ENCODE data around the gene BBX.
A peak's percentile ranks its signal among the peaks of the same experiment; 100 is the strongest.

BBX gene

GRCh38 chr3:107522510-107523288, at the start of gene BBX:
Gene BBX, plus strand, starts transcription at chr3:107522962. Its CDS starts 187,499 bp downstream, at chr3:107710461.
- Mint-ChIP-seq H3K9me3 (no peaks in the 10 kb centered on the region), H3K4me3 (peak within 1 kb of the TSS; percentile 96 to 99), H3K27ac (peak within 1 kb of the TSS; percentile 96 to 98), H3K27me3 (no peaks in the 10 kb centered on the region), H3K4me1 (peaks cover 31% of the 10 kb centered on the region)
- peak; percentile 95 to 96 for DNase-seq
- ATAC-seq = peak; percentile 96

GRCh38 chr3:107476462-107476861, 46.3 kb upstream of the BBX start:
- Mint-ChIP-seq H3K9me3 (peaks cover 15 to 32% of the 10 kb centered on the region in 2 donors), H3K27me3 (peaks cover 15% of the 10 kb centered on the region), H3K27ac (no peak overlapping the region), H3K4me1 (no peaks in the 10 kb centered on the region), H3K4me3 (no peak overlapping the region)
- ATAC-seq (no peak), DNase-seq (no peak)

- ATAC-seq (peak; percentile 74), DNase-seq (no peak)
- Mint-ChIP-seq H3K4me1 (no peaks in the 10 kb centered on the region), H3K27ac (no peak overlapping the region), H3K4me3 (no peak overlapping the region), H3K9me3 (no peaks in the 10 kb centered on the region), H3K27me3 (peaks cover 10% of the 10 kb centered on the region)
These were observed 35.3 kb upstream of the BBX start for GRCh38 chr3:107487490-107487889.

GRCh38 chr3:107488942-107489341, 33.8 kb upstream of the BBX start:
- no peak overlapping the region for H3K4me3 Mint-ChIP-seq
- no peaks in the 10 kb centered on the region for H3K4me1 Mint-ChIP-seq
- DNase-seq (no peak), ATAC-seq (no peak)
- no peak overlapping the region for H3K27ac Mint-ChIP-seq
- peaks cover 17% of the 10 kb centered on the region for H3K27me3 Mint-ChIP-seq
- no peaks in the 10 kb centered on the region for H3K9me3 Mint-ChIP-seq

- H3K9me3 Mint-ChIP-seq = no peaks in the 10 kb centered on the region
- H3K4me1 Mint-ChIP-seq = no peaks in the 10 kb centered on the region
- H3K27ac Mint-ChIP-seq = no peak overlapping the region
- H3K4me3 Mint-ChIP-seq = no peak overlapping the region
- H3K27me3 Mint-ChIP-seq = peaks cover 20% of the 10 kb centered on the region
- DNase-seq = no peak
- ATAC-seq = no peak
These were observed 29.6 kb upstream of the BBX start for GRCh38 chr3:107493134-107493533.

GRCh38 chr3:107496855-107497254, 25.9 kb upstream of the BBX start:
- H3K4me1 Mint-ChIP-seq = no peaks in the 10 kb centered on the region
- no peaks in the 10 kb centered on the region for H3K9me3 Mint-ChIP-seq
- no peak for DNase-seq
- H3K27me3 Mint-ChIP-seq = peaks cover 14% of the 10 kb centered on the region
- no peak overlapping the region for H3K27ac Mint-ChIP-seq
- H3K4me3 Mint-ChIP-seq = no peak overlapping the region
- ATAC-seq = no peak

- no peak overlapping the region for H3K4me3 Mint-ChIP-seq
- DNase-seq (no peak), ATAC-seq (no peak)
- no peaks in the 10 kb centered on the region for H3K9me3 Mint-ChIP-seq
- H3K4me1 Mint-ChIP-seq = no peaks in the 10 kb centered on the region
- H3K27me3 Mint-ChIP-seq = peaks cover 5% of the 10 kb centered on the region
- no peak overlapping the region for H3K27ac Mint-ChIP-seq
These were observed 24.1 kb upstream of the BBX start for GRCh38 chr3:107498646-107499045.

- Mint-ChIP-seq H3K9me3 (no peaks in the 10 kb centered on the region), H3K27ac (no peak overlapping the region), H3K4me1 (no peaks in the 10 kb centered on the region), H3K4me3 (no peak overlapping the region), H3K27me3 (peaks cover 2% of the 10 kb centered on the region)
- ATAC-seq = no peak
- DNase-seq = no peak
These were observed 16.3 kb upstream of the BBX start for GRCh38 chr3:107506458-107506857.

- Mint-ChIP-seq H3K9me3 (no peaks in the 10 kb centered on the region), H3K27ac (no peak overlapping the region), H3K4me1 (no peaks in the 10 kb centered on the region), H3K4me3 (no peak overlapping the region), H3K27me3 (peaks cover 13% of the 10 kb centered on the region)
- ATAC-seq (no peak), DNase-seq (no peak)
These were observed 14.4 kb upstream of the BBX start for GRCh38 chr3:107508331-107508730.

- Mint-ChIP-seq H3K27me3 (peaks cover 13% of the 10 kb centered on the region), H3K27ac (no peak overlapping the region), H3K9me3 (no peaks in the 10 kb centered on the region), H3K4me1 (no peaks in the 10 kb centered on the region), H3K4me3 (no peak overlapping the region)
- ATAC-seq = no peak
- DNase-seq = no peak
These were observed 10.7 kb upstream of the BBX start for GRCh38 chr3:107512108-107512507.

- H3K4me1 Mint-ChIP-seq = no peaks in the 10 kb centered on the region
- H3K9me3 Mint-ChIP-seq = no peaks in the 10 kb centered on the region
- no peak overlapping the region for H3K4me3 Mint-ChIP-seq
- DNase-seq = no peak
- H3K27me3 Mint-ChIP-seq = peaks cover 13% of the 10 kb centered on the region
- no peak overlapping the region for H3K27ac Mint-ChIP-seq
- ATAC-seq = no peak
These were observed 8.3 kb upstream of the BBX start for GRCh38 chr3:107514453-107514852.

- H3K9me3 Mint-ChIP-seq = no peaks in the 10 kb centered on the region
- no peak overlapping the region for H3K4me3 Mint-ChIP-seq
- DNase-seq (no peak), ATAC-seq (no peak)
- peaks cover 11% of the 10 kb centered on the region for H3K27me3 Mint-ChIP-seq
- no peaks in the 10 kb centered on the region for H3K4me1 Mint-ChIP-seq
- H3K27ac Mint-ChIP-seq = no peak overlapping the region
These were observed 6.3 kb upstream of the BBX start for GRCh38 chr3:107516475-107516874.

GRCh38 chr3:107520535-107520934, 2.2 kb upstream of the BBX start:
- DNase-seq (no peak), ATAC-seq (no peak)
- Mint-ChIP-seq H3K4me1 (peaks cover 9% of the 10 kb centered on the region), H3K9me3 (no peaks in the 10 kb centered on the region), H3K27ac (no peak overlapping the region), H3K27me3 (no peaks in the 10 kb centered on the region), H3K4me3 (no peak overlapping the region)

GRCh38 chr3:107521469-107522059, 1.2 kb upstream of the BBX start:
- ATAC-seq = no peak
- H3K4me3 Mint-ChIP-seq = no peak overlapping the region
- H3K4me1 Mint-ChIP-seq = peaks cover 20% of the 10 kb centered on the region
- no peaks in the 10 kb centered on the region for H3K27me3 Mint-ChIP-seq
- H3K27ac Mint-ChIP-seq = no peak overlapping the region
- H3K9me3 Mint-ChIP-seq = no peaks in the 10 kb centered on the region
- no peak for DNase-seq

GRCh38 chr3:107523289-107523538, 452 bp downstream of the BBX start:
- Mint-ChIP-seq H3K27ac (peak overlapping the region; percentile 92 to 96), H3K9me3 (no peaks in the 10 kb centered on the region), H3K4me3 (peak overlapping the region; percentile 96 to 99), H3K27me3 (no peaks in the 10 kb centered on the region), H3K4me1 (peaks cover 36% of the 10 kb centered on the region)
- ATAC-seq (peak; percentile 60), DNase-seq (no peak)

GRCh38 chr3:107523539-107524325, 970 bp downstream of the BBX start:
- no peaks in the 10 kb centered on the region for H3K27me3 Mint-ChIP-seq
- peak overlapping the region; percentile 96 to 99 for H3K4me3 Mint-ChIP-seq
- ATAC-seq = peak; percentile 43
- H3K9me3 Mint-ChIP-seq = no peaks in the 10 kb centered on the region
- peak; percentile 62 to 72 for DNase-seq
- peak overlapping the region; percentile 96 to 98 for H3K27ac Mint-ChIP-seq
- H3K4me1 Mint-ChIP-seq = peaks cover 36% of the 10 kb centered on the region
